ENCODE data around the gene OPCML. TPM values are rescaled to one million over a fixed set of nuclear protein-coding genes. Genes with fewer than 3 reads are reported as not detected.

The OPCML gene
- total RNA-seq, 1 donor from 2014 or later, result not detected

GRCh38 chr11:133041181-133041580, 491.1 kb downstream of the OPCML start:
- no peak for TF ChIP-seq CTCF (IDR thresholded peaks at IDR 0.05)
- DNase-seq (ENCODE audit: low spot score in 2 of 2), result no peak
- intact Hi-C loops (cut with DNase I), result no loop called here

GRCh38 chr11:133040289-133040900, 491.9 kb downstream of the OPCML start:
- H3K27me3 ChIP-seq, result no peaks in the 10 kb centered on the region
- H3K27ac ChIP-seq, result no peak overlapping the region
- no peaks in the 10 kb centered on the region for H3K36me3 ChIP-seq
- no peak for DNase-seq (ENCODE audit: low spot score in 2 of 2)
- no peaks in the 10 kb centered on the region for H3K4me1 ChIP-seq
- no peak overlapping the region for H3K4me3 ChIP-seq
- TF ChIP-seq CTCF (IDR thresholded peaks at IDR 0.05), result no peak
- H3K9me3 ChIP-seq, result no peaks in the 10 kb centered on the region
- intact Hi-C loops (cut with DNase I), result no loop called here

More at GRCh38 chr11:133041181-133041580, 491.1 kb downstream of the OPCML start:
- no peaks in the 10 kb centered on the region for H3K4me1 ChIP-seq
- H3K27me3 ChIP-seq, result no peaks in the 10 kb centered on the region
- H3K4me3 ChIP-seq, result no peak overlapping the region
- H3K9me3 ChIP-seq, result no peaks in the 10 kb centered on the region
- no peaks in the 10 kb centered on the region for H3K36me3 ChIP-seq
- H3K27ac ChIP-seq, result no peak overlapping the region

GRCh38 chr11:133038850-133039249, 493.5 kb downstream of the OPCML start:
- no peak for DNase-seq (ENCODE audit: low spot score in 2 of 2)
- no peak for TF ChIP-seq CTCF (IDR thresholded peaks at IDR 0.05)
- H3K27me3 ChIP-seq, result no peaks in the 10 kb centered on the region
- H3K4me1 ChIP-seq, result no peaks in the 10 kb centered on the region
- H3K36me3 ChIP-seq, result no peaks in the 10 kb centered on the region
- H3K9me3 ChIP-seq, result no peaks in the 10 kb centered on the region
- H3K4me3 ChIP-seq, result no peak overlapping the region
- H3K27ac ChIP-seq, result no peak overlapping the region
- intact Hi-C loops (cut with DNase I), result no loop called here

GRCh38 chr11:133034929-133035328, 497.4 kb downstream of the OPCML start:
- intact Hi-C loops (cut with DNase I), result no loop called here
- H3K4me1 ChIP-seq, result no peaks in the 10 kb centered on the region
- TF ChIP-seq CTCF (IDR thresholded peaks at IDR 0.05), result no peak
- H3K27me3 ChIP-seq, result no peaks in the 10 kb centered on the region
- no peak overlapping the region for H3K27ac ChIP-seq
- no peak for DNase-seq (ENCODE audit: low spot score in 2 of 2)
- H3K4me3 ChIP-seq, result no peak overlapping the region
- no peaks in the 10 kb centered on the region for H3K36me3 ChIP-seq
- no peaks in the 10 kb centered on the region for H3K9me3 ChIP-seq

- no peaks in the 10 kb centered on the region for H3K4me1 ChIP-seq
- H3K27ac ChIP-seq, result no peak overlapping the region
- intact Hi-C loops (cut with DNase I), result no loop called here
- TF ChIP-seq CTCF (IDR thresholded peaks at IDR 0.05), result no peak
- DNase-seq (ENCODE audit: low spot score in 2 of 2), result no peak
- H3K9me3 ChIP-seq, result no peaks in the 10 kb centered on the region
- no peak overlapping the region for H3K4me3 ChIP-seq
- H3K36me3 ChIP-seq, result no peaks in the 10 kb centered on the region
- no peaks in the 10 kb centered on the region for H3K27me3 ChIP-seq
Observed at GRCh38 chr11:133029107-133029506, 503.2 kb downstream of the OPCML start.

GRCh38 chr11:133026952-133027351, 505.3 kb downstream of the OPCML start:
- Histone ChIP-seq H3K36me3 (no peaks in the 10 kb centered on the region), H3K4me3 (no peak overlapping the region), H3K9me3 (no peaks in the 10 kb centered on the region), H3K27me3 (no peaks in the 10 kb centered on the region), H3K27ac (no peak overlapping the region), H3K4me1 (no peaks in the 10 kb centered on the region)
- intact Hi-C loops (cut with DNase I), result no loop called here
- TF ChIP-seq CTCF (IDR thresholded peaks at IDR 0.05), result no peak
- no peak for DNase-seq (ENCODE audit: low spot score in 2 of 2)
